Measurements from ENCODE around the gene ANO3.

DNA sequence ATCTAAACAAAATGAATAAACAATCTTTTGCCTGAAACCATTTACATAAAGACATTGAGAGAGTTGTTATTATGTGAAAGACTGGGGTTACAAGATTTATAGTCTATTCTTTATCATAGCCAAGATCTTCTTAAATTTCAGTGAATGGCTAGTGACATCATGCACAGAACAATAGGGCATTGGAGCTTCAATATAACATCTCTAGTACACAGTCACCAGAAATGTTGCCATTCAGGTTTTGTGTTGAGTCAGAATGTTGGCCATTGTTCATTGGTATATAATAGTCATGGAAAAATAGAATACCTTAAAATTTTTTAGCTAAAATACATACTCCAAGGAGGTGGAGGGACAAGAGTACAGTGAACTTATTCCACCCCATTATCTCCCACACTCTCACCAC, 345.6 kb downstream of the ANO3 start:
- TF ChIP-seq YY1 (IDR thresholded peaks at IDR 0.05; ENCODE audit: insufficient read depth, insufficient read length) (no peak), ZNF274 (IDR thresholded peaks at IDR 0.05; ENCODE audit: low read depth, low read length) (no peak)

All from NT2/D1 (cell line).